HCT116 (cell line): Measurements from ENCODE around the gene TMCO4. TPM values are rescaled to one million over a fixed set of nuclear protein-coding genes. Genes with fewer than 3 reads are reported as not detected.

ENCODE experiments used
- ATAC-seq: fragments of 200-7000 bp; cut with Tn5 transposase; 2 replicates; pipeline ENCODE4 v1.9.1; 2020; ENCODE audit warnings: mild to moderate bottlenecking, moderate library complexity
- BruUV-seq: library from RNA; stranded (reverse); fragments of 400-500 nt; replicated peaks from 2 replicates; lab custom pipeline; 2021; lab: Mats Ljungman, UMichigan
- CTCF ChIA-PET: fragments of 300-600 bp; sonication (Branson Sonifier 250); formaldehyde crosslinking; loops from one replicate; lab custom pipeline; 2021; ENCODE audit warnings: antibody characterized with exemption; lab: Charles Lee
- POLR2A ChIA-PET: fragments of 300-600, 350-600 bp; sonication (Branson Sonifier 250); formaldehyde crosslinking; loops from one replicate; lab custom pipeline; 2021; ENCODE audit warnings: antibody characterized with exemption; lab: Charles Lee
- RAD21 ChIA-PET, 2 experiments: fragments of 300-600 bp; sonication (Branson Sonifier 250); formaldehyde crosslinking; loops; one replicate each; lab custom pipeline; 2023; ENCODE audit warnings: low total read pairs in 2 of 2; ENCODE audit not compliant: uncharacterized antibody in 2 of 2, unreplicated experiment in 2 of 2, low non-redundant PET in 1 of 2; lab: Charles Lee
- DNase-seq: peaks from one replicate; pipeline ENCODE4 v3.0.0-alpha.2; 2010; ENCODE audit warnings: low read depth, low spot score
- H2AFZ ChIP-seq: fragments of 200-600 bp; shearing (Covaris generic), sonication (generic); 2 replicates; pipeline ENCODE4 v1.6.1; 2017; ENCODE audit warnings: low read depth, mixed run types, mixed read lengths, antibody characterized with exemption, low read length; ENCODE audit not compliant: poor library complexity, severe bottlenecking
- H3K27ac ChIP-seq: 2 replicates; pipeline ENCODE4 v1.5.1; 2012; ENCODE audit warnings: low read depth, low read length
- H3K27me3 ChIP-seq: fragments of 200-600 bp; sonication (generic); 2 replicates; pipeline ENCODE4 v1.6.1; 2016; ENCODE audit warnings: mixed run types, low read length, mixed read lengths; ENCODE audit not compliant: insufficient read depth
- H3K36me3 ChIP-seq, 2 experiments: fragments of 200-500 bp in 1 of 2; fragments of 200-600 bp in 1 of 2; sonication (Bioruptor generic) in 1 of 2; sonication (generic) in 1 of 2; 2 replicates each; pipeline versions ENCODE4 v1.5.1 to v1.6.1; 2014 to 2016; ENCODE audit warnings: low read length in 2 of 2, inconsistent platforms in 1 of 2, mixed read lengths in 1 of 2, mixed run types in 1 of 2; ENCODE audit not compliant: insufficient read depth in 2 of 2, control insufficient read depth in 1 of 2
- H3K4me1 ChIP-seq, 2 experiments: fragments of 200-600 bp in 1 of 2; sonication (generic) in 1 of 2; 2 replicates each; pipeline versions ENCODE4 v1.5.1 to v1.6.1; 2012 to 2017; ENCODE audit warnings: low read length in 2 of 2, inconsistent platforms in 1 of 2, mild to moderate bottlenecking in 1 of 2, mixed read lengths in 1 of 2, mixed run types in 1 of 2, moderate library complexity in 1 of 2; ENCODE audit not compliant: insufficient read depth in 2 of 2, control insufficient read depth in 1 of 2
- H3K4me2 ChIP-seq: fragments of 200-600 bp; sonication (generic); 2 replicates; pipeline ENCODE4 v1.6.1; 2017; ENCODE audit warnings: mixed run types, low read length, mixed read lengths
- H3K4me3 ChIP-seq, 2 experiments: fragments of 200-600 bp in 1 of 2; sonication (generic) in 1 of 2; replicated peaks in 1 of 2; 2 replicates each; pipeline ENCODE4 v1.5.1; 2011 to 2016; ENCODE audit warnings: low read length in 2 of 2, control low read depth in 1 of 2, low read depth in 1 of 2, mild to moderate bottlenecking in 1 of 2, mixed read lengths in 1 of 2, mixed run types in 1 of 2
- H3K79me2 ChIP-seq: fragments of 200-600 bp; sonication (generic); 2 replicates; pipeline ENCODE4 v1.6.1; 2017; ENCODE audit warnings: mild to moderate bottlenecking, mixed run types, low read length, moderate library complexity, mixed read lengths; ENCODE audit not compliant: insufficient read depth
- H3K9ac ChIP-seq: fragments of 200-600 bp; sonication (generic); 2 replicates; pipeline ENCODE4 v1.6.1; 2016; ENCODE audit warnings: low read length, mixed read lengths
- H3K9me2 ChIP-seq: fragments of 200-600 bp; sonication (generic), shearing (Covaris generic); 2 replicates; pipeline ENCODE4 v1.6.1; 2017; ENCODE audit warnings: mixed run types, mild to moderate bottlenecking, moderate library complexity; ENCODE audit not compliant: insufficient read depth
- H3K9me3 ChIP-seq, 2 experiments: fragments of 200-500 bp in 1 of 2; fragments of 200-600 bp in 1 of 2; sonication (Bioruptor generic) in 1 of 2; sonication (generic) in 1 of 2; 2 replicates each; pipeline ENCODE4 v1.6.1; 2014 to 2017; ENCODE audit warnings: low read length in 2 of 2, mixed read lengths in 2 of 2, inconsistent platforms in 1 of 2, low read depth in 1 of 2, mild to moderate bottlenecking in 1 of 2, mixed run types in 1 of 2, moderate library complexity in 1 of 2; ENCODE audit not compliant: control insufficient read depth in 1 of 2, insufficient read depth in 1 of 2
- H4K20me1 ChIP-seq: fragments of 200-600 bp; sonication (generic), shearing (Covaris generic); 2 replicates; pipeline ENCODE4 v1.6.1; 2017; ENCODE audit warnings: mixed run types, mild to moderate bottlenecking, moderate library complexity; ENCODE audit not compliant: insufficient read depth
- CBX3 ChIP-seq: IDR thresholded peaks from 2 replicates; pipeline ENCODE4 v1.6.1; 2012; ENCODE audit warnings: low read depth
- EGR1 ChIP-seq: IDR thresholded peaks from 2 replicates; pipeline ENCODE4 v1.6.1; 2012; ENCODE audit warnings: low read depth
- EZH2phosphoT487 ChIP-seq: fragments of 200-600 bp; IDR thresholded peaks from 2 replicates; pipeline ENCODE4 v1.6.1; 2018; ENCODE audit warnings: antibody characterized with exemption, borderline replicate concordance
- FOSL1 ChIP-seq: IDR thresholded peaks from 2 replicates; pipeline ENCODE4 v1.6.1; 2012; ENCODE audit warnings: low read depth
- JUND ChIP-seq: IDR thresholded peaks from 2 replicates; pipeline ENCODE4 v1.6.1; 2012
- MAX ChIP-seq: IDR thresholded peaks from 2 replicates; pipeline ENCODE4 v1.6.1; 2012
- POLR2AphosphoS5 ChIP-seq: IDR thresholded peaks from 2 replicates; pipeline ENCODE4 v1.6.1; 2011; ENCODE audit warnings: mild to moderate bottlenecking, low read depth, low read length, moderate library complexity
- ZFX ChIP-seq: fragments of 450-650 bp; IDR thresholded peaks from 2 replicates; pipeline ENCODE4 v1.6.1; 2017
- intact Hi-C: fragments of 100-400 bp; cut with micrococcal nuclease; formaldehyde crosslinking; loops from 2 replicates; pipeline ENCODE4 v1.10.0; 2022
- total RNA-seq: library from RNA; stranded (reverse); gene quantifications from one replicate; pipeline ENCODE4 v1.2.1, GENCODE V29; 2021; ENCODE audit not compliant: unreplicated experiment

TMCO4 gene
- total RNA-seq, 1 experiment from 2014 or later, result 12.7 TPM

GRCh38 chr1:19644681-19645410 is 154.9 kb downstream of the TMCO4 start:
- no peak for DNase-seq
- ChIA-PET RAD21 (no interaction called here), CTCF (interaction anchor here (0.7 to 2.6 kb wide), 2 partner anchors 9 kb away, joined by 3 to 17 read pairs; no protein-coding TSS in a partner anchor)

GRCh38 chr1:19644395-19644680 is 155.4 kb downstream of the TMCO4 start:
- H4K20me1 ChIP-seq, result no peaks in the 10 kb centered on the region
- ATAC-seq, result peak; percentile 13
- no peaks in the 10 kb centered on the region for H3K9me2 ChIP-seq
- H2AFZ ChIP-seq, result no peak overlapping the region
- POLR2A ChIA-PET, result no interaction called here
- peak overlapping the region; percentile 68 to 92 for H3K4me3 ChIP-seq
- H3K4me2 ChIP-seq, result peak overlapping the region; percentile 99
- peaks cover 49 to 71% of the 10 kb centered on the region in 2 experiments for H3K4me1 ChIP-seq
- no peaks in the 10 kb centered on the region for H3K27me3 ChIP-seq
- RAD21 ChIA-PET, result no interaction called here
- CTCF ChIA-PET, result interaction anchor here (2.6 kb wide), 1 partner anchor 10 kb away, joined by 17 read pairs; no protein-coding TSS in a partner anchor
- peaks cover 46% of the 10 kb centered on the region for H3K79me2 ChIP-seq
- H3K9ac ChIP-seq, result peak overlapping the region; percentile 93
- no peaks in the 10 kb centered on the region for H3K9me3 ChIP-seq
- intact Hi-C loops, result loop anchor here (5.0 kb wide), 2 partner anchors 47 to 157 kb away; partner anchors contain the start of gene CAPZB
- no peak for DNase-seq
- peak overlapping the region; percentile 82 for H3K27ac ChIP-seq
- no TSS peak for BruUV-seq
- no peaks in the 10 kb centered on the region for H3K36me3 ChIP-seq
- 0 out of 2 replicates have a peak, but pooled peaks have one; percentile 1 for TF ChIP-seq MAX
- no peak for TF ChIP-seq EZH2phosphoT487

More at GRCh38 chr1:19644681-19645410, 154.9 kb downstream of the TMCO4 start:
- no peaks in the 10 kb centered on the region for H3K9me3 ChIP-seq
- H3K27me3 ChIP-seq, result no peaks in the 10 kb centered on the region
- H2AFZ ChIP-seq, result no peak overlapping the region
- peak; percentile 3 for ATAC-seq
- no peak for TF ChIP-seq JUND
- no peak for TF ChIP-seq EZH2phosphoT487
- no peak for TF ChIP-seq POLR2AphosphoS5
- no peak for TF ChIP-seq CBX3
- TF ChIP-seq FOSL1, result no peak
- TF ChIP-seq ZFX, result 0 out of 2 replicates have a peak, but pooled peaks have one; percentile 41
- TF ChIP-seq EGR1, result no peak
- peak overlapping the region; percentile 99 for H3K4me2 ChIP-seq
- BruUV-seq, result no TSS peak
- intact Hi-C loops, result loop anchor here (5.0 kb wide), 3 partner anchors 48 to 393 kb away; partner anchors contain the start of genes CAPZB, EMC1 and MRTO4
- no peaks in the 10 kb centered on the region for H3K36me3 ChIP-seq
- H3K9ac ChIP-seq, result peak overlapping the region; percentile 93
- H3K4me1 ChIP-seq, result peaks cover 46 to 69% of the 10 kb centered on the region in 2 experiments
- POLR2A ChIA-PET, result no interaction called here
- H3K79me2 ChIP-seq, result peaks cover 51% of the 10 kb centered on the region
- H4K20me1 ChIP-seq, result no peaks in the 10 kb centered on the region
- H3K9me2 ChIP-seq, result no peaks in the 10 kb centered on the region
- H3K27ac ChIP-seq, result peak overlapping the region; percentile 82
- peak overlapping the region; percentile 68 to 92 for H3K4me3 ChIP-seq
